K562 (cell line): ENCODE measurements around the gene GABBR1.

ENCODE experiments used
- ARID3A ChIP-seq: IDR thresholded peaks from 2 replicates; pipeline ENCODE4 v1.6.1; 2012; ENCODE audit warnings: low read depth, low read length, improper control_type of control experiment, borderline replicate concordance
- CREB3 ChIP-seq: fragments of 450-650 bp; conservative IDR thresholded peaks from 2 replicates; pipeline ENCODE4 v1.6.1; 2016; ENCODE audit warnings: missing genetic modification characterization, low read depth, mild to moderate bottlenecking, missing compliant biosample characterization, moderate library complexity
- CSDE1 ChIP-seq, 2 experiments: fragments of 450-650 bp; IDR thresholded peaks; 2 replicates each; pipeline ENCODE4 v1.6.1; 2016; ENCODE audit warnings: mild to moderate bottlenecking in 1 of 2
- E2F1 ChIP-seq: sonication (generic); formaldehyde crosslinking; IDR thresholded peaks from 2 replicates; pipeline ENCODE4 v1.8.1; 2023; ENCODE audit warnings: mild to moderate bottlenecking, missing genetic modification reagents, moderate library complexity
- HSF4 ChIP-seq: fragments of 250-450 bp; sonication (Bioruptor Pico); IDR thresholded peaks from 2 replicates; pipeline ENCODE4 v2.1.2; 2022; ENCODE audit warnings: mild to moderate bottlenecking, moderate library complexity, borderline replicate concordance
- MYC ChIP-seq, 2 experiments: fragments of 250-450 bp in 1 of 2; sonication (Bioruptor Pico) in 1 of 2; IDR thresholded peaks; 2 replicates each; pipeline versions ENCODE4 v1.5.1 to v1.6.1; 2012 to 2021; ENCODE audit warnings: low read depth in 2 of 2, borderline replicate concordance in 1 of 2, improper control_type of control experiment in 1 of 2, low read length in 1 of 2, mild to moderate bottlenecking in 1 of 2, moderate library complexity in 1 of 2
- POLR2A ChIP-seq: fragments of 450-650 bp; conservative IDR thresholded peaks from 2 replicates; pipeline ENCODE4 v1.6.1; 2016
- SMARCA5 ChIP-seq: fragments of 450-650 bp; IDR thresholded peaks from 2 replicates; pipeline ENCODE4 v1.6.1; 2016
- ZNF398 ChIP-seq: fragments of 250-450 bp; sonication (Bioruptor Pico); IDR thresholded peaks from 2 replicates; pipeline ENCODE4 v1.8.0; 2021; ENCODE audit warnings: moderate library complexity, mild to moderate bottlenecking, inconsistent platforms
- ZNF695 ChIP-seq: fragments of 450-650 bp; formaldehyde crosslinking; IDR thresholded peaks from 2 replicates; pipeline ENCODE4 v1.4.0; 2020; ENCODE audit warnings: mild to moderate bottlenecking, moderate library complexity
- TF ChIP-seq, protein P1 (sequence below), 3 experiments: IDR thresholded peaks in 2 of 3; conservative IDR thresholded peaks in 1 of 3; 2 replicates each; pipeline ENCODE4 v1.5.1; 2011 to 2012; ENCODE audit warnings: low read length in 3 of 3, mild to moderate bottlenecking in 3 of 3, control low read depth in 2 of 3, improper control_type of control experiment in 1 of 3, inconsistent platforms in 1 of 3, low read depth in 1 of 3, mixed read lengths in 1 of 3, moderate library complexity in 1 of 3; ENCODE audit not compliant: insufficient read depth in 2 of 3

DNA sequence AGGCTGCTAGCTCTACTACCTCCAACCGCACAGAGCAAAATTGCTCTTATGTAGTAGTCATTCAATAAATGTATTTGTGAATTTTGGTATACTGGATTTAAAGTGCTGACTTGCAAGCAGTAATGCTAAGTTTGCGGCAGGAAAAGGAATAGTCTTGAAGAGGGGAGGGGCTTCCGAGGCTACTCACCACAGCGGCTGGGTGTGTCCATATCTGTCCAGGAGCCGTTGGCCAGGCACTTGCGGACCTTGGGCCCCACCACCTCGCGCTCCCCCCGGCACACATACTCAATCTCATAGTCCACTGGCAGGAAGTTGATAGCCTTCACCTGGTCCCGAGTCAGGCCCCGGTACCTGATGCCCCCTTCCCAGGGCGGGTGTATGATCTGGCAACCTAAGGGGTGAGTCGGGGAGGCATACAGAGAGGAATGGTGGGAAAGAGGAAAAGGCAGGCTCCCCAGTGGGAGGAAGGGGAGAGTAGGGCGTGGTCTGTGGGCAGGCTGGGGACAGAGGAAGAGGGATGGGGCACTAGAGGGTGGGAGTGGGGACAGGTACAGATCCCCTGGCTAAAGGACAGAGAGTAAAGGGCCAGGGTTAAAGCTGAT, 1.7 kb downstream of the GABBR1 start:
- TF ChIP-seq ARID3A (no peak), MYC (IDR thresholded peaks at IDR 0.05; ENCODE audit: low read depth, low read length) (peak; percentile 43; the same call in 1 of the 2 replicates), MYC (CRISPR knock-in tag; IDR thresholded peaks at IDR 0.05; ENCODE audit: borderline replicate concordance, low read depth) (no peak), POLR2A (peak; percentile 69), ZNF398 (CRISPR knock-in tag) (no peak), CSDE1 (IDR thresholded peaks at IDR 0.05) (no peak), HSF4 (CRISPR knock-in tag) (no peak), SMARCA5 (no peak), E2F1 (CRISPR knock-in tag) (no peak), ZNF695 (CRISPR knock-in tag) (no peak), CREB3 (no peak)
- TF ChIP-seq, protein P1, sequence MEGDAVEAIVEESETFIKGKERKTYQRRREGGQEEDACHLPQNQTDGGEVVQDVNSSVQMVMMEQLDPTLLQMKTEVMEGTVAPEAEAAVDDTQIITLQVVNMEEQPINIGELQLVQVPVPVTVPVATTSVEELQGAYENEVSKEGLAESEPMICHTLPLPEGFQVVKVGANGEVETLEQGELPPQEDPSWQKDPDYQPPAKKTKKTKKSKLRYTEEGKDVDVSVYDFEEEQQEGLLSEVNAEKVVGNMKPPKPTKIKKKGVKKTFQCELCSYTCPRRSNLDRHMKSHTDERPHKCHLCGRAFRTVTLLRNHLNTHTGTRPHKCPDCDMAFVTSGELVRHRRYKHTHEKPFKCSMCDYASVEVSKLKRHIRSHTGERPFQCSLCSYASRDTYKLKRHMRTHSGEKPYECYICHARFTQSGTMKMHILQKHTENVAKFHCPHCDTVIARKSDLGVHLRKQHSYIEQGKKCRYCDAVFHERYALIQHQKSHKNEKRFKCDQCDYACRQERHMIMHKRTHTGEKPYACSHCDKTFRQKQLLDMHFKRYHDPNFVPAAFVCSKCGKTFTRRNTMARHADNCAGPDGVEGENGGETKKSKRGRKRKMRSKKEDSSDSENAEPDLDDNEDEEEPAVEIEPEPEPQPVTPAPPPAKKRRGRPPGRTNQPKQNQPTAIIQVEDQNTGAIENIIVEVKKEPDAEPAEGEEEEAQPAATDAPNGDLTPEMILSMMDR (IDR thresholded peaks at IDR 0.05 in 2 of 3, conservative IDR thresholded peaks at IDR 0.05 in 1 of 3; ENCODE audit: insufficient read depth in 2 of 3, low read depth in 1 of 3, low read length in 3 of 3) = no peak
